Mesenchymal stem cell (in vitro differentiated cells and primary cell): ENCODE results near the gene TNPO2.

Experiments used
- DNase-seq: peaks from one replicate; pipeline ENCODE4 v3.0.0-alpha.2; 2013
- H2AFZ ChIP-seq: one replicate; pipeline ENCODE4 v1.6.1; 2013; ENCODE audit warnings: low read depth, mild to moderate bottlenecking, control low read depth, inconsistent platforms, low read length, moderate library complexity
- H2AK5ac ChIP-seq: 2 replicates; pipeline ENCODE4 v1.6.1; 2013; ENCODE audit warnings: low read length, moderate library complexity, mild to moderate bottlenecking, inconsistent platforms; ENCODE audit not compliant: severe bottlenecking
- H2BK120ac ChIP-seq: one replicate; pipeline ENCODE4 v1.6.1; 2013; ENCODE audit warnings: low read depth, mild to moderate bottlenecking, inconsistent platforms, low read length, moderate library complexity
- H2BK12ac ChIP-seq, 2 experiments: one replicate each; pipeline ENCODE4 v1.6.1; 2013; ENCODE audit warnings: inconsistent platforms in 2 of 2, low read length in 2 of 2, mild to moderate bottlenecking in 2 of 2, moderate library complexity in 2 of 2, control low read depth in 1 of 2
- H2BK15ac ChIP-seq: one replicate; pipeline ENCODE4 v1.6.1; 2013; ENCODE audit warnings: mild to moderate bottlenecking, low read depth, inconsistent platforms; ENCODE audit not compliant: poor library complexity, severe bottlenecking
- H2BK5ac ChIP-seq: 2 replicates; pipeline ENCODE4 v1.6.1; 2013; ENCODE audit warnings: low read depth, mild to moderate bottlenecking, low read length, control low read depth, inconsistent platforms; ENCODE audit not compliant: poor library complexity, severe bottlenecking
- H3K14ac ChIP-seq, 2 experiments: one replicate each; pipeline ENCODE4 v1.6.1; 2013; ENCODE audit warnings: inconsistent platforms in 2 of 2, low read length in 2 of 2, control low read depth in 1 of 2, mild to moderate bottlenecking in 1 of 2, moderate library complexity in 1 of 2
- H3K18ac ChIP-seq, 2 experiments: one replicate each; pipeline ENCODE4 v1.6.1; 2013; ENCODE audit warnings: inconsistent platforms in 2 of 2, low read length in 2 of 2, control low read depth in 1 of 2, low read depth in 1 of 2, mild to moderate bottlenecking in 1 of 2
- H3K23ac ChIP-seq, 2 experiments: one replicate each; pipeline ENCODE4 v1.6.1; 2013; ENCODE audit warnings: inconsistent platforms in 2 of 2, low read length in 2 of 2, mild to moderate bottlenecking in 2 of 2, moderate library complexity in 2 of 2, control low read depth in 1 of 2
- H3K27ac ChIP-seq: 2 replicates; pipeline ENCODE4 v1.5.1; 2013; ENCODE audit warnings: mild to moderate bottlenecking, moderate library complexity, low read length, control low read depth, inconsistent platforms; ENCODE audit not compliant: poor library complexity, severe bottlenecking
- H3K27me3 ChIP-seq, 2 experiments: 2 replicates each; pipeline versions ENCODE4 v1.6.1 to v1.7.0; 2013; ENCODE audit warnings: low read length in 2 of 2, mild to moderate bottlenecking in 2 of 2, moderate library complexity in 2 of 2, control low read depth in 1 of 2, inconsistent platforms in 1 of 2; ENCODE audit not compliant: control insufficient read depth in 1 of 2, insufficient read depth in 1 of 2
- H3K36me3 ChIP-seq, 2 experiments: 2 replicates each; pipeline versions ENCODE4 v1.6.1 to v1.7.0; 2013; ENCODE audit warnings: low read length in 2 of 2, control low read depth in 1 of 2, inconsistent platforms in 1 of 2, low read depth in 1 of 2, mild to moderate bottlenecking in 1 of 2; ENCODE audit not compliant: insufficient read depth in 2 of 2, control insufficient read depth in 1 of 2
- H3K4ac ChIP-seq, 2 experiments: one replicate each; pipeline ENCODE4 v1.6.1; 2013; ENCODE audit warnings: inconsistent platforms in 2 of 2, low read length in 2 of 2, mild to moderate bottlenecking in 2 of 2, moderate library complexity in 2 of 2, control low read depth in 1 of 2, low read depth in 1 of 2
- H3K4me1 ChIP-seq: 2 replicates; pipeline ENCODE4 v1.6.1; 2013; ENCODE audit warnings: low read depth, low read length, control low read depth; ENCODE audit not compliant: control insufficient read depth, insufficient read depth
- H3K4me2 ChIP-seq: 2 replicates; pipeline ENCODE4 v1.6.1; 2013; ENCODE audit warnings: low read length, mild to moderate bottlenecking, inconsistent platforms; ENCODE audit not compliant: poor library complexity, severe bottlenecking
- H3K4me3 ChIP-seq, 2 experiments: 2 replicates each; pipeline versions ENCODE4 v1.5.1 to v1.7.0; 2013; ENCODE audit warnings: low read length in 2 of 2, mild to moderate bottlenecking in 2 of 2, control low read depth in 1 of 2, low read depth in 1 of 2; ENCODE audit not compliant: insufficient read depth in 1 of 2
- H3K79me1 ChIP-seq: replicated peaks from 2 replicates; pipeline ENCODE4 v1.6.1; 2013; ENCODE audit warnings: mild to moderate bottlenecking, control low read depth, low read length, inconsistent platforms; ENCODE audit not compliant: poor library complexity, severe bottlenecking
- H3K9ac ChIP-seq: 2 replicates; pipeline ENCODE4 v1.7.0; 2013; ENCODE audit warnings: mild to moderate bottlenecking, low read length, moderate library complexity
- H3K9me3 ChIP-seq: 2 replicates; pipeline ENCODE4 v1.7.0; 2013; ENCODE audit warnings: mild to moderate bottlenecking, low read length; ENCODE audit not compliant: control insufficient read depth
- H4K8ac ChIP-seq: one replicate; pipeline ENCODE4 v1.6.1; 2013; ENCODE audit warnings: inconsistent platforms, mild to moderate bottlenecking, low read length, moderate library complexity
- H4K91ac ChIP-seq: one replicate; pipeline ENCODE4 v1.6.1; 2013; ENCODE audit warnings: mild to moderate bottlenecking, low read length, inconsistent platforms
- WGBS: methylation state at CpG from one replicate; pipeline ENCODE4 v1.1.7; 2013; ENCODE audit warnings: mixed read lengths; 5-methylcytosine and 5-hydroxymethylcytosine counted together

Gene TNPO2

GRCh38 chr19:12736995-12737834 is 13.5 kb upstream of the TNPO2 start, which contains the start of gene GET3:
TSS of gene GET3 (plus strand) at chr19:12737497. CDS start at chr19:12737506, 9 bp downstream.
- peak; percentile 100 for DNase-seq
- no peaks in the 10 kb centered on the region for H3K9me3 ChIP-seq
- H3K4me3 ChIP-seq, result peak within 1 kb of the TSS; percentile 86 to 97
- H3K18ac ChIP-seq, result peak within 1 kb of the TSS; percentile 59 to 81
- peak within 1 kb of the TSS; percentile 85 for H3K4me2 ChIP-seq
- H2AFZ ChIP-seq, result peak within 1 kb of the TSS; percentile 90
- peak within 1 kb of the TSS; percentile 30 for H4K91ac ChIP-seq
- H3K36me3 ChIP-seq, result peaks cover 24 to 26% of the 10 kb centered on the region in 2 experiments
- H3K23ac ChIP-seq, result peak within 1 kb of the TSS in 1 of 2 experiments; percentile 95
- peak within 1 kb of the TSS; percentile 73 for H3K27ac ChIP-seq
- peaks cover 17% of the 10 kb centered on the region for H3K4me1 ChIP-seq
- H3K79me1 ChIP-seq, result peaks cover 16% of the 10 kb centered on the region
- H3K9ac ChIP-seq, result peak within 1 kb of the TSS; percentile 93
- peak within 1 kb of the TSS; percentile 55 for H2BK15ac ChIP-seq
- no peak within 1 kb of the TSS for H2BK120ac ChIP-seq
- no peak within 1 kb of the TSS for H2AK5ac ChIP-seq
- H3K27me3 ChIP-seq, result no peaks in the 10 kb centered on the region
- WGBS, result under 1% methylated on average over 29 of the region's 29 CpGs
- H3K4ac ChIP-seq, result peak within 1 kb of the TSS; percentile 39 to 54
- H2BK12ac ChIP-seq, result no peak within 1 kb of the TSS
- peak within 1 kb of the TSS; percentile 77 for H2BK5ac ChIP-seq
- H3K14ac ChIP-seq, result no peak within 1 kb of the TSS
- peak within 1 kb of the TSS; percentile 90 for H4K8ac ChIP-seq

GRCh38 chr19:12733369-12734214 is 9.9 kb upstream of the TNPO2 start:
- H3K9me3 ChIP-seq, result no peaks in the 10 kb centered on the region
- no peaks in the 10 kb centered on the region for H3K27me3 ChIP-seq
- H2BK5ac ChIP-seq, result peak overlapping the region; percentile 91
- 2% methylated on average over 13 of the region's 15 CpGs for WGBS
- peak overlapping the region; percentile 73 for H3K4me2 ChIP-seq
- peak overlapping the region; percentile 90 to 95 for H3K4me3 ChIP-seq
- no peak overlapping the region for H2BK12ac ChIP-seq
- H4K8ac ChIP-seq, result no peak overlapping the region
- H2BK120ac ChIP-seq, result peak overlapping the region; percentile 91
- no peak overlapping the region for H2BK15ac ChIP-seq
- peak overlapping the region; percentile 93 for H3K9ac ChIP-seq
- DNase-seq, result peak; percentile 57
- peak overlapping the region in 1 of 2 experiments; percentile 24 for H3K23ac ChIP-seq
- H3K4ac ChIP-seq, result peak overlapping the region; percentile 79 to 98
- H2AFZ ChIP-seq, result no peak overlapping the region
- H3K79me1 ChIP-seq, result peaks cover 16% of the 10 kb centered on the region
- peak overlapping the region; percentile 90 to 99 for H3K18ac ChIP-seq
- no peak overlapping the region for H4K91ac ChIP-seq
- H3K14ac ChIP-seq, result peak overlapping the region; percentile 18 to 45
- peak overlapping the region; percentile 53 for H3K27ac ChIP-seq
- peaks cover 33 to 35% of the 10 kb centered on the region in 2 experiments for H3K36me3 ChIP-seq
- H2AK5ac ChIP-seq, result peak overlapping the region; percentile 53
- peaks cover 24% of the 10 kb centered on the region for H3K4me1 ChIP-seq

DNA sequence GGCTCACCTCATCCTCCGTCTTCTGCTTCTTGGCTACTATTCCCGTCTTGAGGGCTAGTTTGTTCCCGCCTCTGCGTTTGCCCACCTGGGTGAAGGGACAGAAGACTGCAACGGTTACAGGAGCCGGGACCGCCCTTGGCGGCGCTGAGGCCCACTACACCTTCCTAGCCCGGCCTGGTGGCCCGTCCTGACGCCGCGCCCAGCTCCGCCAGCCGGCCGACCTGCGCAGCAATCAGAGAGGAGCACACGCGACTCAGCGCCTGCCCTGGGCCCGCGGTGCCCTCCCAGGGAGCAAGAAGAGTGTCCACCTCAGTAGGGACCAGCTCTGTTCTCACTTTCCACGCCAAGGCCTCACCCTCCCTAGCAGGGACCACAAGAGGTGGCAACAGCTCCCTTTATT is 7.6 kb upstream of the TNPO2 start:
- H3K4me3 ChIP-seq, result no peak overlapping the region
- H3K23ac ChIP-seq, result no peak overlapping the region
- no peaks in the 10 kb centered on the region for H3K27me3 ChIP-seq
- peaks cover 15% of the 10 kb centered on the region for H3K4me1 ChIP-seq
- H2BK5ac ChIP-seq, result no peak overlapping the region
- H3K4ac ChIP-seq, result no peak overlapping the region
- H3K36me3 ChIP-seq, result peaks cover 46 to 50% of the 10 kb centered on the region in 2 experiments
- no peak overlapping the region for H2BK15ac ChIP-seq
- H2AK5ac ChIP-seq, result no peak overlapping the region
- H2BK12ac ChIP-seq, result peak overlapping the region in 1 of 2 experiments; percentile 15
- H3K9ac ChIP-seq, result no peak overlapping the region
- H3K9me3 ChIP-seq, result no peaks in the 10 kb centered on the region
- H4K91ac ChIP-seq, result no peak overlapping the region
- peaks cover 18% of the 10 kb centered on the region for H3K79me1 ChIP-seq
- no peak overlapping the region for H3K14ac ChIP-seq
- H3K4me2 ChIP-seq, result no peak overlapping the region
- no peak overlapping the region for H2AFZ ChIP-seq
- H3K27ac ChIP-seq, result no peak overlapping the region
- H3K18ac ChIP-seq, result no peak overlapping the region
- H4K8ac ChIP-seq, result peak overlapping the region; percentile 24
- WGBS, result 97% methylated on average over 24 of the region's 24 CpGs
- no peak for DNase-seq
- H2BK120ac ChIP-seq, result no peak overlapping the region

GRCh38 chr19:12730064-12730463 is 6.3 kb upstream of the TNPO2 start:
- no peak overlapping the region for H4K91ac ChIP-seq
- H2BK12ac ChIP-seq, result no peak overlapping the region
- H2AFZ ChIP-seq, result no peak overlapping the region
- no peak overlapping the region for H3K23ac ChIP-seq
- H3K79me1 ChIP-seq, result peaks cover 18% of the 10 kb centered on the region
- H3K9ac ChIP-seq, result no peak overlapping the region
- no peak overlapping the region for H3K27ac ChIP-seq
- H3K4me2 ChIP-seq, result no peak overlapping the region
- H2BK120ac ChIP-seq, result no peak overlapping the region
- H2BK15ac ChIP-seq, result no peak overlapping the region
- DNase-seq, result no peak
- H2BK5ac ChIP-seq, result no peak overlapping the region
- H4K8ac ChIP-seq, result no peak overlapping the region
- H3K18ac ChIP-seq, result no peak overlapping the region
- peaks cover 15% of the 10 kb centered on the region for H3K4me1 ChIP-seq
- H3K36me3 ChIP-seq, result peaks cover 46 to 50% of the 10 kb centered on the region in 2 experiments
- H3K27me3 ChIP-seq, result no peaks in the 10 kb centered on the region
- no peak overlapping the region for H3K4ac ChIP-seq
- no peak overlapping the region for H2AK5ac ChIP-seq
- no peaks in the 10 kb centered on the region for H3K9me3 ChIP-seq
- H3K4me3 ChIP-seq, result no peak overlapping the region
- WGBS, result 94% methylated on average over 3 of the region's 3 CpGs
- no peak overlapping the region for H3K14ac ChIP-seq
